Smooth muscle cell of the brain vasculature (primary cell): ENCODE measurements around the gene ARSK.

ENCODE experiments used
- DNase-seq: peaks from one replicate; pipeline ENCODE4 v3.0.0-alpha.2; 2012; ENCODE audit warnings: low read depth, low spot score

The ARSK gene

GRCh38 chr5:95647886-95648860, 93.3 kb downstream of the ARSK start:
- no peak for DNase-seq

- DNase-seq, result no peak
Measured at GRCh38 chr5:95649274-95649673, 94.4 kb downstream of the ARSK start.

GRCh38 chr5:95649842-95650620, 95.1 kb downstream of the ARSK start:
- DNase-seq, result no peak

- DNase-seq, result no peak
Measured at GRCh38 chr5:95652849-95653248, 97.9 kb downstream of the ARSK start.

GRCh38 chr5:95654196-95654595, 99.3 kb downstream of the ARSK start:
- DNase-seq, result no peak
